K562 (cell line): Measurements from ENCODE around the gene PDPR. TPM values are rescaled to one million over a fixed set of nuclear protein-coding genes. Genes with fewer than 3 reads are reported as not detected.
"Not testable (repeated sequence)": the region's sequence is repeated elsewhere in the genome, so short reads cannot be mapped to it uniquely, and the experiment has no call there.

Source experiments
- ATAC-seq: fragments of 200-7000 bp; cut with Tn5 transposase; 3 replicates; pipeline ENCODE4 v1.9.1; 2020; ENCODE audit warnings: moderate library complexity
- BruUV-seq: library from RNA; stranded (reverse); fragments of 400-500 nt; replicated peaks from 2 replicates; lab custom pipeline; 2021; lab: Mats Ljungman, UMichigan
- CTCF ChIA-PET: fragments of 300-600 bp; formaldehyde crosslinking; extraction: SDS; loops from one replicate; lab custom pipeline; 2021; ENCODE audit warnings: low intra/inter-chr PET ratio; lab: Yijun Ruan, JAX
- POLR2A ChIA-PET: fragments of 300-600, 350-650 bp; sonication (Branson Sonifier 250); formaldehyde crosslinking; extraction: SDS; loops from one replicate; lab custom pipeline; 2021; ENCODE audit warnings: antibody characterized with exemption, inconsistent platforms; lab: Yijun Ruan, JAX
- DNase-seq, 4 experiments: peaks; one replicate each; pipeline versions ENCODE4 v3.0.0 to v3.0.0-alpha.2; 2011 to 2018; ENCODE audit warnings: low spot score in 3 of 4, mixed read lengths in 3 of 4; ENCODE audit errors: extremely low read depth in 1 of 4
- FAIRE-seq: peaks from 2 replicates; lab custom pipeline; 2011; peaks lifted over from hg19 to GRCh38; lab: Jason Lieb, UNC
- H2AFZ ChIP-seq: 2 replicates; pipeline ENCODE4 v1.6.0; 2011; ENCODE audit warnings: low read depth, low read length, control low read depth, inconsistent platforms
- H3K27ac ChIP-seq: fragments of 200-600 bp; 3 replicates; pipeline ENCODE4 v1.8.0; 2011; ENCODE audit warnings: low read depth, mild to moderate bottlenecking, control low read depth, inconsistent platforms, low read length, moderate library complexity, mixed read lengths; ENCODE audit errors: extremely low read depth
- H3K27me3 ChIP-seq, 2 experiments: fragments of 300-600 bp in 1 of 2; 2 replicates in 1 of 2; 3 replicates in 1 of 2; pipeline versions ENCODE4 v1.6.0 to v1.8.0; 2011; ENCODE audit warnings: inconsistent platforms in 2 of 2, low read length in 2 of 2, mild to moderate bottlenecking in 1 of 2, mixed read lengths in 1 of 2, moderate library complexity in 1 of 2; ENCODE audit not compliant: control insufficient read depth in 2 of 2, insufficient read depth in 2 of 2
- H3K36me3 ChIP-seq: fragments of 300-600 bp; 3 replicates; pipeline ENCODE4 v1.8.0; 2011; ENCODE audit warnings: mild to moderate bottlenecking, low read length, inconsistent platforms; ENCODE audit not compliant: control insufficient read depth, insufficient read depth
- H3K4me1 ChIP-seq, 2 experiments: fragments of 200-600 bp in 1 of 2; replicated peaks in 1 of 2; 2 replicates in 1 of 2; 3 replicates in 1 of 2; pipeline versions ENCODE4 v1.5.1 to v1.8.0; 2011; ENCODE audit warnings: inconsistent platforms in 2 of 2, low read length in 2 of 2, mild to moderate bottlenecking in 1 of 2, mixed read lengths in 1 of 2, moderate library complexity in 1 of 2; ENCODE audit not compliant: control insufficient read depth in 2 of 2, insufficient read depth in 2 of 2
- H3K4me2 ChIP-seq: 2 replicates; pipeline ENCODE4 v1.6.1; 2011; ENCODE audit warnings: low read length, control low read depth, inconsistent platforms, mixed read lengths; ENCODE audit not compliant: insufficient read depth
- H3K4me3 ChIP-seq: fragments of 200-600 bp; sonication (generic), shearing (Covaris generic); 2 replicates; pipeline ENCODE4 v1.5.1; 2016; ENCODE audit warnings: control low read depth, inconsistent platforms
- H3K79me2 ChIP-seq: fragments of 200-600 bp; 3 replicates; pipeline ENCODE4 v1.8.0; 2011; ENCODE audit warnings: low read length, inconsistent platforms; ENCODE audit not compliant: control insufficient read depth, insufficient read depth
- H3K9ac ChIP-seq, 2 experiments: 2 replicates each; pipeline versions ENCODE4 v1.6.0 to v1.6.1; 2011; ENCODE audit warnings: low read depth in 2 of 2, low read length in 2 of 2, control low read depth in 1 of 2, inconsistent platforms in 1 of 2, mild to moderate bottlenecking in 1 of 2, mixed read lengths in 1 of 2; ENCODE audit not compliant: insufficient read depth in 1 of 2
- H3K9me1 ChIP-seq: one replicate; pipeline ENCODE4 v1.6.0; 2011; ENCODE audit warnings: inconsistent platforms, mild to moderate bottlenecking, low read length, moderate library complexity; ENCODE audit not compliant: control insufficient read depth, insufficient read depth
- H3K9me3 ChIP-seq: replicated peaks from 2 replicates; pipeline ENCODE4 v1.5.1; 2011; ENCODE audit warnings: low read depth, low read length, inconsistent platforms; ENCODE audit not compliant: control insufficient read depth, insufficient read depth
- H4K20me1 ChIP-seq: replicated peaks from 2 replicates; pipeline ENCODE4 v1.6.1; 2011; ENCODE audit warnings: low read length, inconsistent platforms, mixed read lengths; ENCODE audit not compliant: control insufficient read depth, insufficient read depth
- WGBS: fragments of 100-300 bp; shearing (Covaris generic); methylation state at CpG from one replicate; pipeline ENCODE4 v1.1.6; 2016; ENCODE audit warnings: low coverage, mixed read lengths; ENCODE audit not compliant: insufficient coverage; ENCODE audit errors: missing lambda C conversion rate; 5-methylcytosine and 5-hydroxymethylcytosine counted together
- in situ Hi-C: fragments of 300-500 bp; cut with MboI; formaldehyde crosslinking; loops from 4 replicates; pipeline ENCODE4 v1.15.0; 2018; ENCODE audit warnings: inconsistent platforms, mixed read lengths
- intact Hi-C: fragments of 100-400 bp; cut with micrococcal nuclease; formaldehyde crosslinking; loops from 2 replicates; pipeline ENCODE4 v1.14.2; 2022
- polyA plus RNA-seq, 8 experiments: library from polyadenylated mRNA; depleted of rRNA in 4 of 8; stranded (reverse) in 5 of 8; unstranded in 3 of 8; fragments of >200 nt; fragmentation: Nextera tagmentation in 2 of 8; fragmentation: Illumina TruSeq in 1 of 8; extraction: Ambion mirVana in 2 of 8; extraction: Trizol in 1 of 8; gene quantifications; 2 replicates each; pipeline versions ENCODE4 v1.2.1 to v1.2.3, GENCODE V29; 2011 to 2014; ENCODE audit warnings: inconsistent platforms in 1 of 8, missing spikeins in 1 of 8
- total RNA-seq, 7 experiments: library from RNA; depleted of rRNA in 6 of 7; stranded (reverse); fragments of >200 nt in 6 of 7; fragmentation: Illumina TruSeq in 2 of 7; extraction: Trizol in 2 of 7; gene quantifications; 2 replicates each; pipeline versions ENCODE4 v1.2.1 to v1.2.3, GENCODE V29; 2011 to 2021; ENCODE audit warnings: low replicate concordance in 1 of 7

PDPR gene
- total and polyA plus RNA-seq, 9 of the 15 experiments (the other 6 are each of a cell fraction or from before 2014, with no cell fraction given), result 4.9 to 35.7 (median 19.1) TPM

GRCh38 chr16:70135796-70136195 is 21.7 kb downstream of the PDPR start:
- POLR2A ChIA-PET, result interaction anchor here (1.0 kb wide), 1 partner anchor 214 kb away, joined by 4 read pairs; no protein-coding TSS in a partner anchor
- BruUV-seq, H3K9me1 ChIP-seq, H3K9ac ChIP-seq, DNase-seq, H3K27me3 ChIP-seq, CTCF ChIA-PET, intact Hi-C loops, H3K4me1 ChIP-seq, ATAC-seq, in situ Hi-C loops, FAIRE-seq, H3K27ac ChIP-seq, H4K20me1 ChIP-seq, H3K9me3 ChIP-seq, H3K4me2 ChIP-seq, H3K79me2 ChIP-seq, H2AFZ ChIP-seq, H3K4me3 ChIP-seq: not testable (repeated sequence)
- 94% methylated on average over 7 of the region's 8 CpGs for WGBS
- peaks cover 57% of the 10 kb centered on the region for H3K36me3 ChIP-seq

- in situ Hi-C loops, CTCF ChIA-PET, H3K9ac ChIP-seq, H3K9me3 ChIP-seq, H2AFZ ChIP-seq, H3K79me2 ChIP-seq, H3K27ac ChIP-seq, BruUV-seq, ATAC-seq, FAIRE-seq, H3K4me3 ChIP-seq, POLR2A ChIA-PET, H4K20me1 ChIP-seq, DNase-seq, H3K27me3 ChIP-seq, H3K4me1 ChIP-seq, intact Hi-C loops, H3K4me2 ChIP-seq, H3K9me1 ChIP-seq: not testable (repeated sequence)
- H3K36me3 ChIP-seq, result peaks cover 60% of the 10 kb centered on the region
- 66% methylated on average over 2 of the region's 2 CpGs for WGBS
Observed at GRCh38 chr16:70136595-70136994, 22.5 kb downstream of the PDPR start.

- WGBS, result 90% methylated on average over 10 of the region's 10 CpGs
- intact Hi-C loops, POLR2A ChIA-PET, H4K20me1 ChIP-seq, H3K27me3 ChIP-seq, in situ Hi-C loops, H3K4me3 ChIP-seq, H3K4me2 ChIP-seq, H3K27ac ChIP-seq, ATAC-seq, H3K79me2 ChIP-seq, H3K9ac ChIP-seq, H3K9me1 ChIP-seq, CTCF ChIA-PET, DNase-seq, FAIRE-seq, BruUV-seq, H3K9me3 ChIP-seq, H3K4me1 ChIP-seq, H2AFZ ChIP-seq: not testable (repeated sequence)
- peaks cover 44% of the 10 kb centered on the region for H3K36me3 ChIP-seq
Observed at GRCh38 chr16:70142739-70143138, 28.6 kb downstream of the PDPR start.

- peaks cover 48% of the 10 kb centered on the region; the same call in 2 of the 3 replicates for H3K36me3 ChIP-seq
- POLR2A ChIA-PET, in situ Hi-C loops, DNase-seq, H2AFZ ChIP-seq, H3K27ac ChIP-seq, H3K79me2 ChIP-seq, BruUV-seq, H3K27me3 ChIP-seq, H3K9me1 ChIP-seq, intact Hi-C loops, H3K4me2 ChIP-seq, H3K9me3 ChIP-seq, ATAC-seq, H3K4me3 ChIP-seq, CTCF ChIA-PET, H3K4me1 ChIP-seq, FAIRE-seq, H3K9ac ChIP-seq, H4K20me1 ChIP-seq: not testable (repeated sequence)
- 89% methylated on average over 7 of the region's 9 CpGs for WGBS
Observed at GRCh38 chr16:70143231-70143895, 29.2 kb downstream of the PDPR start.
